NCI-H2029 (cell line): ENCODE data around the gene ERN1.

ENCODE experiments used
- DNase-seq: peaks from one replicate; lab custom pipeline; 2025; lab: John Stamatoyannopoulos, UW

Gene ERN1

GRCh38 chr17:64004218-64004770, 125.7 kb downstream of the ERN1 start:
- no peak for DNase-seq

GRCh38 chr17:64003526-64004121, 126.3 kb downstream of the ERN1 start:
- no peak for DNase-seq

- DNase-seq, result no peak
Observed at GRCh38 chr17:64002658-64003525, 127.1 kb downstream of the ERN1 start.

DNA sequence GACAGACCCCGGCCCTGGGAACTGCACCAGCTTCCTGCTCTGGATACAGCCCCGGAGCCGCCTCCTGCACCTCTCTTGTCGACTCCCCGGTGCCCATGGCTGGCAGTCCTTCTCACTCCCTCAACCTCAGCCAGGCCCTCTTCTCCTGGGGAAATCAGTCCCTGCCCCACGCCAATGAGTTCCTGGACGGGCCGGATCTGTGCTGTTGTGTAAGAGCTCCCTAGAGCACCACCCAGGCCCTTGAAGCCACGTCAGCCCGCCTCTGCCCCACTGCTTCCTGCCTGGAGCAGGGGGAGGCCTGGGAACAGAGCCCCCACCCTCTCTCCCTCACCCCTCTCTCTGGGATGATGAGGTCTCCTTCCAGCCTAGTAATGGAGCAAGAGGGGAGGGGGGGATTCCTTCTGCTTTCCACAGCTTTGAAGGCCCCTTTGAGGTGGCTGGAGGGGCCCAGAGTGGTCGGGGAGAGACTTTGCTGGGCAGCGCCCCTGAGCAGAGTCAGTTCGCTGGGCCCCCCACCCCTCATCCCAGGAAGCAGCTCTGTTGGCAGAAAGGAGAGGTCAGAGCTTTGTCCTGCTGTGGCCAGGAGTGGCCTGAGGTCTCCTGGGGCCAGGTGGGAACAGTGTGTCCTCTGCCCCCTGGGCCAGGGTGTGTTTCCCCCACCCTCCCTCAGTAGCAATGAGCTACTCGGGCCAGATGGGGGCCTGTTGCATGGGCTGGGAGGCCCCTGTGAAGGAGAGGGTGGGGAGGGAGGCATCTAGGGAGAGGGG, 128.0 kb downstream of the ERN1 start:
- DNase-seq, result no peak

DNA sequence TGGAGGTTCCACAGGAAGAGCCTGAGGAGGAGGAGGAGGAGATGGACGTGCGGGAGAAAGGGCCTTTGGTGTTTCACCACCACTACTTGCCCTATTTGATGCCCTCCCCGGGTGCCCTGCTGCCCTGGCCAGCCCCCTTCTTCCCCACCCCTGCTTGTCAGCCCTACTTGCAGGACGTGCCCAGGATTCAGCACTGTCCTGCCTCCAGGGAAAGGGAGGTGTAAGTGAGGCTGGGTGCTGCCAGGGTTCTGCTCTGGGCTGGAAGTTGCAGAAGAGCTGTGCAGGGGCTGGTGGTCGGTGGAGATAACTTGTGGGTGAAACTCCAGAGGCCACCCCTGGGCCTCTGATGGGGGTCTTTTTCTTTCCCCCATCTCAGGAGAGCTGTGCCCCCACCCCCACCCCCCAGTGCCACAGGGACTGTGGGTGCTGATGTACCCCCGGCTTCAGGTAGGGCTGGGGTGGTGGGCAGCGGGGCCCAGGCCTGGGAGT, 128.8 kb downstream of the ERN1 start:
- DNase-seq, result no peak

DNA sequence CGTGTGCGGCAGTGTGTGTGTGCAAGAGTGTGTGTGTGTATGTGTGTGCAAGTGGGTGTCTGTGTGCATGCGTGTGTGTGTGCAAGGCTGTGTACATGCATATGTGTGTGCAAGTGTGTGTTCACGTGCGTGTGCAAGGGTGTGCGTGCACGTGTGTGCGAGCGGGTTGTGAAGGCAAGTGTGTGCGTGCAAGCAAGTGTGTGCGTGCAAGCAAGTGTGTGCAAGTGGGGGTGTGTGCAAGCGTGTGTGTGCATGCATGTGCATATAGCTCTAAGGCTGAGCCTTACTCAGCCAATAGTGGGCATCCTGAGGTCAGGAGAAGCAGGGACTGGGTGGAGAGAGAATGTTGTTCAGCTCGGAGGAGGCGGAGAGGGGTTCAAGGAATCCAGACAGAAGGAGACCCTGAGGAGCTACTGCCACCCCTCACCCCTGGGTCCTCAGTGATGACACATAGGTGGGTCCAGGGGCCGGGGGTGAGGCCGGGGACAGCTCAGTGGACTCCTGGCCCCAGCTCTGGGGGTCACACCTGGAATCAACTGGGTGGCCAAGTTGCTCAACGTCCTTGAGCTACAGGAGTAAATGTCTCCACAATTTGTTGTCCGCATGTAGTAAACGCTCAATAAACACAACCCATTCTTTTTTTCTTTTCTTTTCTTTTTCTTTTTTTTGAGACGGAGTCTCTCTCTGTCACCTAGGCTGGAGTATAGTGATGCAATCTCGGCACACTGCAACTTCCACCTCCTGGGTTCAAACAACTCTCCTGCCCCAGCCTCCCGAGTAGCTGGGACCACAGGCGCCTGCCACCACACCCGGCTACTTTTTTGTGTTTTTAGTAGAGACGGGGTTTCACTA, 130.0 kb downstream of the ERN1 start:
- DNase-seq, result no peak

DNA sequence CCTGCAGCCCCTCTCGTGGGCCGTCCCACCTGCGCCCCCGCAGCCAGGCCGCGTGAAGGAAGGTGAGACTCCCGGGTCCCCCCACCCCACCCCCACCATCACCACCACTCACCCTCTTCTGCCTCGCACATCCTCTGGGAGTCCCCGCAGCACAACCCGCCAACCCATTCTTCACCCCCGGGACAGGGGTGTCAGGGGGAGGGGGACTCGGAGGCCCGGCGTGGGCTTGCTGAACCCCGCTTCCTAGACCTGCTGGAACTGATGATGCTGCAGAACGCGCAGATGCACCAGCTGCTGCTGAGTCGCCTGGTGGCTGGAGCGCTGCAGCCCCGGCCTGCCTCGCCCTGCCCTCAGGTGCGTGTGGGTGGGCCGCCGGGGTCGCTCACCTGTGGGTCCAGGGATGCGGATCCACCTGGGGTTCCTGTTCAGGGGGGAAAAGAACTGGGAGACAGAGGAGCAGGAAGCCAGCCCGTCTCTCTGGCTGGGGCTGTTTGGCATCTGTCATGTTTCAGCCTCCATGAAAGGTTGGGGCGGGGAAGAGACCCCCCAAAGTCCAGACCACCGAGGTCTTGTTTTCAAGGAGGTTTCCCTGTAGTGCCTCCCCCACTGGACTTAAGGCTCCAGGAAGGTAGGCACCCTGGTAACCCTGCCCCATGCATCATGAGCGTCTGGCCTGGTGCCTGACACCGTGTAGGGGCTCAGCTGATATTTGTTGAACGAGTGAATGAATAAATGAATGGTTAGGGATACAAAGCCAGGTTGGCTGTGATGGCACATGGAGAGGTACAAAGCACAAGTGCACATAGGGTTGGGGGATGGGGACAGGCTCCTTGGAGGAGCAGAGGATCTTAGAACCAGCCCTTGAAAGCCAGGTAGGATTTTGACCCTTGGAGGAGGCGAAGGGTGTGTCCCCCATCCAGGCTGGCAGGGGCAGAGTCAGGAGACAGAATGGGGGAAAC, 130.9 kb downstream of the ERN1 start:
- DNase-seq, result no peak

GRCh38 chr17:63998050-63998720, 131.8 kb downstream of the ERN1 start, which contains the start of gene PRR29:
PRR29 (plus strand) TSS chr17:63998351; CDS start chr17:63998365, 14 bp downstream.
- DNase-seq, result peak; percentile 54

DNA sequence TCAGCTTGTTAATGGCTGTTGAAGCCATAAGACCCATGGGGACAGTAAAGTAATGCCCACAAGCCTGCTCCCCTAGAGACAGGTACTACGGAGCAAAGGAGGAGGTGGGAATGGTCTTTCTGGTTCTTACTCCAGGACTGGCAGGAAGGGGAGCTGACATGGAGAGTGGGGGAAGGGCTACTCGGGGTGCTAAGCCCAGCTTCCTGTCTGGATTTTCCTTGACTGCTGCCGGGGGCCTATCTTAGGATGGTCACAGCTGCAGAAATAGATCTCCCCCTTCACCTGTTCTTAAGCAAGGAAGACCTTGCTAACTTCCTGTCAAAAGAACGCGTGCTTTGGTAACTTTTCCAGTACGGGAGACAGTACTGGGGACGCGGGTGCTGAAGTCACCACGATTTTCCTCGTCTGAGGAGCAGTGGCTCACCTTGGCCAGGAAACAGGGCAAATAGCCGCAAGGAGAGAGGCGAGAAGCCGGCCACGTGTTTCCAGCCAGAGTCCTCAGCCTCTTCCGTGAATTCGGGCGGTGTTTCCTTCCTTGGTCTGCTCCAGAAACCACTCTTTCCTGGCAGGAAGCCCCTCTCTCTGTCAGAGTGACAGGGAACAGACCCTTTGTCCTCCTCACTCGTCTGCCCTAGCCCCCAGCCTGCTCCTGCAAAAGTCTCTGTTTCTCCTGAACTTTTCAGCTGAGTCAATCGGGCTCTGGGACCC, 132.4 kb downstream of the ERN1 start:
- no peak for DNase-seq

DNA sequence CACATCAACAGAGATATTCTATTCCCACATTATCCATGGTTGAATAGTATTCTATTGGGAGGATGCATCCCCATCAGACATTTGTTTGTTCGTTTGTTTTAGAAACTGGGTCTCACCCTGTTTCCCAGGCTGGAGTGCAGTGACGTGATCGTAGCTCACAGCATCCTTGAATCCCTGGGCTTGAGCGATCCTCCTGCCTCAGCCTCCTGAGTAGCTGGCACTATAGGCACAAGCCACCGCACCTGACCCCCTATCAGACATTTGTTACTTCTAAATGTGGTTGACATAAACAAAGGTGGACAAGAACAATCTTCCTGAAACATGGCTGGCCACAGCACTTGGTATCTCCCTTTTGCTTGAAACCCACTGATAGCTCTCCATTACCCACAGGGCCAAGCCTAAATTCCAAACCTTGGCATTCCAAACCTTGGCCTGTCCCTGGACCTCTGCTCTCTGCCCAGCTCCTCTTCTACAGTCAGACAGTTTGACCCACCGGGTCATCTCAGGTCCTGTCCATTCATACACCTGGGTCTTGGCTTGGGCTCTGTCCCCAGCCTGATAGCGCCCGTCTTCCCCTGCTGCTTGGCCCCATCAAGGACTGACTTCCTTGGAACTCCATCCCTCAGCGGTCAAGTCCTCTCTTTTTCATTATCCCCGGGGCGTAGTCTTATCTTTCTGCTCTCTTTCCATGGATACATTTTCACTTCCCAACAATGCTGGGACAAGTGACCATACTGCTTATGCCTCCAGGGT, 133.3 kb downstream of the ERN1 start:
- DNase-seq, result no peak

- DNase-seq, result no peak
Observed at GRCh38 chr17:63995626-63996025, 134.3 kb downstream of the ERN1 start.

- no peak for DNase-seq
Observed at GRCh38 chr17:63993368-63993985, 136.5 kb downstream of the ERN1 start.

- DNase-seq, result no peak
Observed at GRCh38 chr17:63991611-63992010, 138.3 kb downstream of the ERN1 start.

- no peak for DNase-seq
Observed at GRCh38 chr17:63989622-63990345, 140.2 kb downstream of the ERN1 start.
